ENCODE data around the gene KSR1.

Gene KSR1

GRCh38 chr17:27601069-27601974 is 145.1 kb downstream of the KSR1 start:
- DNase-seq: peak; percentile 79
- in situ Hi-C loops (cut with HindIII; ENCODE audit: low pct_ligation_motif_present, low pct_unique_long_range_greater_than_20kb, low sequenced_read_pairs): no loop called here

- in situ Hi-C loops (cut with HindIII; ENCODE audit: low pct_ligation_motif_present, low pct_unique_long_range_greater_than_20kb, low sequenced_read_pairs): no loop called here
These were observed 145.7 kb downstream of the KSR1 start for GRCh38 chr17:27601975-27602302.

GRCh38 chr17:27602721-27603420 is 146.6 kb downstream of the KSR1 start:
- DNase-seq: peak; percentile 75
- in situ Hi-C loops (cut with HindIII; ENCODE audit: low pct_ligation_motif_present, low pct_unique_long_range_greater_than_20kb, low sequenced_read_pairs): no loop called here

More at GRCh38 chr17:27601975-27602302, 145.7 kb downstream of the KSR1 start:
- DNase-seq: no peak

- DNase-seq: no peak
- in situ Hi-C loops (cut with HindIII; ENCODE audit: low pct_ligation_motif_present, low pct_unique_long_range_greater_than_20kb, low sequenced_read_pairs): no loop called here
These were observed 147.1 kb downstream of the KSR1 start for GRCh38 chr17:27603421-27603770.

GRCh38 chr17:27603880-27604794 is 147.9 kb downstream of the KSR1 start:
- in situ Hi-C loops (cut with HindIII; ENCODE audit: low pct_ligation_motif_present, low pct_unique_long_range_greater_than_20kb, low sequenced_read_pairs): no loop called here
- DNase-seq: no peak

GRCh38 chr17:27605409-27605808 is 149.2 kb downstream of the KSR1 start:
- in situ Hi-C loops (cut with HindIII; ENCODE audit: low pct_ligation_motif_present, low pct_unique_long_range_greater_than_20kb, low sequenced_read_pairs): no loop called here
- DNase-seq: no peak

- in situ Hi-C loops (cut with HindIII; ENCODE audit: low pct_ligation_motif_present, low pct_unique_long_range_greater_than_20kb, low sequenced_read_pairs): no loop called here
- no peak for DNase-seq
These were observed 151.4 kb downstream of the KSR1 start for GRCh38 chr17:27607521-27608091.

GRCh38 chr17:27608328-27609230 is 152.3 kb downstream of the KSR1 start:
- in situ Hi-C loops (cut with HindIII; ENCODE audit: low pct_ligation_motif_present, low pct_unique_long_range_greater_than_20kb, low sequenced_read_pairs): no loop called here
- no peak for DNase-seq

GRCh38 chr17:27609611-27610303 is 153.5 kb downstream of the KSR1 start:
- in situ Hi-C loops (cut with HindIII; ENCODE audit: low pct_ligation_motif_present, low pct_unique_long_range_greater_than_20kb, low sequenced_read_pairs): no loop called here
- peak; percentile 58 for DNase-seq

- in situ Hi-C loops (cut with HindIII; ENCODE audit: low pct_ligation_motif_present, low pct_unique_long_range_greater_than_20kb, low sequenced_read_pairs): no loop called here
- DNase-seq: no peak
These were observed 154.0 kb downstream of the KSR1 start for GRCh38 chr17:27610304-27610677.

- in situ Hi-C loops (cut with HindIII; ENCODE audit: low pct_ligation_motif_present, low pct_unique_long_range_greater_than_20kb, low sequenced_read_pairs): no loop called here
These were observed 156.0 kb downstream of the KSR1 start for GRCh38 chr17:27612160-27612770.

GRCh38 chr17:27613433-27613832 is 157.2 kb downstream of the KSR1 start:
- no peak for DNase-seq
- in situ Hi-C loops (cut with HindIII; ENCODE audit: low pct_ligation_motif_present, low pct_unique_long_range_greater_than_20kb, low sequenced_read_pairs): no loop called here

More at GRCh38 chr17:27612160-27612770, 156.0 kb downstream of the KSR1 start:
- no peak for DNase-seq

GRCh38 chr17:27615121-27615520 is 158.9 kb downstream of the KSR1 start:
- in situ Hi-C loops (cut with HindIII; ENCODE audit: low pct_ligation_motif_present, low pct_unique_long_range_greater_than_20kb, low sequenced_read_pairs): no loop called here
- DNase-seq: no peak

- in situ Hi-C loops (cut with HindIII; ENCODE audit: low pct_ligation_motif_present, low pct_unique_long_range_greater_than_20kb, low sequenced_read_pairs): no loop called here
- DNase-seq: no peak
These were observed 160.2 kb downstream of the KSR1 start for GRCh38 chr17:27616414-27616813.

- in situ Hi-C loops (cut with HindIII; ENCODE audit: low pct_ligation_motif_present, low pct_unique_long_range_greater_than_20kb, low sequenced_read_pairs): no loop called here
- no peak for DNase-seq
These were observed 162.2 kb downstream of the KSR1 start for GRCh38 chr17:27618417-27618816.

GRCh38 chr17:27620721-27621120 is 164.5 kb downstream of the KSR1 start:
- DNase-seq: no peak
- in situ Hi-C loops (cut with HindIII; ENCODE audit: low pct_ligation_motif_present, low pct_unique_long_range_greater_than_20kb, low sequenced_read_pairs): no loop called here

- no peak for DNase-seq
- in situ Hi-C loops (cut with HindIII; ENCODE audit: low pct_ligation_motif_present, low pct_unique_long_range_greater_than_20kb, low sequenced_read_pairs): no loop called here
These were observed 165.3 kb downstream of the KSR1 start for GRCh38 chr17:27621536-27621935.

All from ACHN (cell line).